Smooth muscle cell (in vitro differentiated cells): ENCODE measurements around the gene OR6N2. TPM values are rescaled to one million over a fixed set of nuclear protein-coding genes. Genes with fewer than 3 reads are reported as not detected.

Source experiments
- DNase-seq: peaks from one replicate; lab custom pipeline; 2025; ENCODE audit not compliant: unreplicated experiment; lab: John Stamatoyannopoulos, UW
- H2AFZ ChIP-seq: fragments of 200-600 bp; sonication (generic); 2 replicates; pipeline ENCODE4 v1.6.0; 2016; ENCODE audit warnings: antibody characterized with exemption, low read depth, mild to moderate bottlenecking
- H3F3A ChIP-seq: fragments of 200-600 bp; sonication (generic); 2 replicates; pipeline ENCODE4 v1.6.0; 2017; ENCODE audit warnings: antibody characterized with exemption, low read depth
- H3K27ac ChIP-seq: fragments of 200-600 bp; sonication (generic); 2 replicates; pipeline ENCODE4 v1.5.1; 2016; ENCODE audit warnings: low read depth, mild to moderate bottlenecking
- H3K27me3 ChIP-seq: fragments of 200-600 bp; sonication (generic); 2 replicates; pipeline ENCODE4 v1.6.1; 2016; ENCODE audit warnings: low read depth, mild to moderate bottlenecking
- H3K36me3 ChIP-seq: fragments of 200-600 bp; sonication (generic); 2 replicates; pipeline ENCODE4 v1.5.1; 2016; ENCODE audit warnings: low read depth
- H3K4me1 ChIP-seq: fragments of 200-600 bp; sonication (generic); 2 replicates; pipeline ENCODE4 v1.5.1; 2016; ENCODE audit warnings: low read depth
- H3K4me2 ChIP-seq: fragments of 200-600 bp; sonication (generic); 2 replicates; pipeline ENCODE4 v1.6.0; 2016; ENCODE audit warnings: mild to moderate bottlenecking
- H3K4me3 ChIP-seq: fragments of 200-600 bp; sonication (generic); 2 replicates; pipeline ENCODE4 v1.5.1; 2016; ENCODE audit warnings: mild to moderate bottlenecking
- H3K79me2 ChIP-seq: fragments of 200-600 bp; sonication (generic); 2 replicates; pipeline ENCODE4 v1.6.0; 2016; ENCODE audit warnings: low read depth, mild to moderate bottlenecking
- H3K9ac ChIP-seq: fragments of 200-600 bp; sonication (generic); 2 replicates; pipeline ENCODE4 v1.6.0; 2016; ENCODE audit warnings: low read depth
- H3K9me3 ChIP-seq: fragments of 200-600 bp; sonication (generic); replicated peaks from 2 replicates; pipeline ENCODE4 v1.5.1; 2016; ENCODE audit warnings: low read depth
- H4K20me1 ChIP-seq: fragments of 200-600 bp; sonication (generic); 2 replicates; pipeline ENCODE4 v1.6.0; 2016; ENCODE audit warnings: low read depth
- WGBS: methylation state at CpG from one replicate; pipeline ENCODE4 v1.1.7; 2016; ENCODE audit warnings: low lambda C conversion rate; 5-methylcytosine and 5-hydroxymethylcytosine counted together
- polyA plus RNA-seq: library from polyadenylated mRNA; unstranded; fragments of >200 nt; fragmentation: Nextera tagmentation; extraction: Ambion mirVana; gene quantifications from 2 replicates; pipeline ENCODE4 v1.2.1, GENCODE V29; 2016
- small RNA-seq: library from RNA; depleted of rRNA; stranded (forward); fragments of <200 nt; gene quantifications from one replicate; pipeline ENCODE3, GENCODE V24; 2014
- total RNA-seq: library from RNA; depleted of rRNA; stranded (reverse); fragments of >200 nt; gene quantifications from 2 replicates; pipeline ENCODE4 v1.2.3, GENCODE V29; 2014
- TF ChIP-seq, protein P1 (sequence below): fragments of 200-600 bp; sonication (generic); IDR thresholded peaks from 2 replicates; pipeline ENCODE4 v1.5.1; 2017; ENCODE audit warnings: borderline replicate concordance, mild to moderate bottlenecking, antibody characterized with exemption; ENCODE audit not compliant: insufficient read depth, poor library complexity, severe bottlenecking

The OR6N2 gene
- total and polyA plus RNA-seq, 2 experiments from 2014 or later: not detected

DNA sequence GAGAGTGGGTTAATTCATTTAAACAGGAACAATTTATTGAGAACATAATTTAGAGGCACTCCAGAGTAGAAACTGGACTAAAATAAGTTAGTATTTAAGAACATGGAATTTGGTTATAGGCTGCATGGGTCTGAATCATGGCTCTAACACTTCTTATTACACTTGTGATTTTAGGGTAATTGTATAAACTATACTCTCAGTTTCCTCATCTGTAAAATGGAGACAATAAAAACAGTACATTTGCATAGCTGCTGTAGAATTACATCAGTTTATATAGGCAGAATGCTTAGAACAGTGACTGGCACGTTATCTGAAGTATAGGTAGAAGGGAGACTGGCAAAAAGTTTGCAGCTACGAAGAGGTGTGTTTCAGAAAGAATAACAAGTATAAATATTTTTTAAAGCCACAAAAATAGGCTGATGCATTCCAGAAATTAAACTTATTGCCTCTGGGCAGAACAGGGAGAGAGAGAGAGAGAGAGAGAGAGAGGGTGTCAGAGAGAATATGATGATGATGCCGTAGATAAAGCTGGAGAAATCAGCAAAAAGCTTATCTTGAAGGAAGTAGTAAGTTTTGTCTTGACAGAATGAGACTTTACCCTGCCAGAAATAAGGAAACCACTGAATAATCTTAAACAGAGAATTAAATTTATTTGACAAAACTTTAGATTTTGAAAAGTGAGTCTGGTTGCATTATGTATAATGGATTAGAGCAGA is 52.3 kb downstream of the OR6N2 start:
- H3K9ac ChIP-seq: no peak overlapping the region
- H3K9me3 ChIP-seq: no peaks in the 10 kb centered on the region
- H3K27ac ChIP-seq: no peak overlapping the region
- H3K79me2 ChIP-seq: no peaks in the 10 kb centered on the region
- no peaks in the 10 kb centered on the region for H3F3A ChIP-seq
- no peaks in the 10 kb centered on the region for H3K36me3 ChIP-seq
- 71% methylated on average over 3 of the region's 3 CpGs for WGBS
- H3K4me2 ChIP-seq: no peak overlapping the region
- no peaks in the 10 kb centered on the region for H3K27me3 ChIP-seq
- no peak for DNase-seq
- no peak overlapping the region for H3K4me3 ChIP-seq
- no peaks in the 10 kb centered on the region for H3K4me1 ChIP-seq
- H4K20me1 ChIP-seq: no peaks in the 10 kb centered on the region
- TF ChIP-seq, protein P1, sequence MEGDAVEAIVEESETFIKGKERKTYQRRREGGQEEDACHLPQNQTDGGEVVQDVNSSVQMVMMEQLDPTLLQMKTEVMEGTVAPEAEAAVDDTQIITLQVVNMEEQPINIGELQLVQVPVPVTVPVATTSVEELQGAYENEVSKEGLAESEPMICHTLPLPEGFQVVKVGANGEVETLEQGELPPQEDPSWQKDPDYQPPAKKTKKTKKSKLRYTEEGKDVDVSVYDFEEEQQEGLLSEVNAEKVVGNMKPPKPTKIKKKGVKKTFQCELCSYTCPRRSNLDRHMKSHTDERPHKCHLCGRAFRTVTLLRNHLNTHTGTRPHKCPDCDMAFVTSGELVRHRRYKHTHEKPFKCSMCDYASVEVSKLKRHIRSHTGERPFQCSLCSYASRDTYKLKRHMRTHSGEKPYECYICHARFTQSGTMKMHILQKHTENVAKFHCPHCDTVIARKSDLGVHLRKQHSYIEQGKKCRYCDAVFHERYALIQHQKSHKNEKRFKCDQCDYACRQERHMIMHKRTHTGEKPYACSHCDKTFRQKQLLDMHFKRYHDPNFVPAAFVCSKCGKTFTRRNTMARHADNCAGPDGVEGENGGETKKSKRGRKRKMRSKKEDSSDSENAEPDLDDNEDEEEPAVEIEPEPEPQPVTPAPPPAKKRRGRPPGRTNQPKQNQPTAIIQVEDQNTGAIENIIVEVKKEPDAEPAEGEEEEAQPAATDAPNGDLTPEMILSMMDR: no peak
- H2AFZ ChIP-seq: peak overlapping the region; percentile 43

DNA sequence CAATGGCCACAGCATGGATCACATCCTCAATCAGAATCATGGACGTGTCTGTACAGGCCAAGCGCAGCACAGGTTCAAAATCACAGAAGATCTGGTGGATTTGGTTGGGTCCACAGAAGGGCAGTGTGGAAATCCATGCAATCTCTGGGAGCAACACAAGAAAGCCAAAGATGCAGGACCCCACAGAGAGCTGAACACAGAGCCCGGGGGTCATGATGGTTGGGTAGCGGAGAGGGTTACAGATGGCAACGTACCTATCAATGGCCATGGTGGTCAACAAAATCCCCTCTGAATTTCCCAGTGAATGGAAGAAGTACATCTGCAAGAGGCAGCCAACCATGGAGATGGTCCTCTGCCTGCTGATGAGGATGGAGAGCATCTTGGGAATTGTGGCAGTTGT is 56.6 kb downstream of the OR6N2 start:
- DNase-seq: no peak
- Histone ChIP-seq H3K4me2 (no peak overlapping the region), H3K4me1 (no peaks in the 10 kb centered on the region), H3K27me3 (no peaks in the 10 kb centered on the region), H3K79me2 (no peaks in the 10 kb centered on the region), H3K9ac (no peak overlapping the region), H3K9me3 (no peaks in the 10 kb centered on the region), H3K27ac (no peak overlapping the region), H3K36me3 (no peaks in the 10 kb centered on the region), H2AFZ (no peak overlapping the region), H4K20me1 (no peaks in the 10 kb centered on the region), H3K4me3 (no peak overlapping the region), H3F3A (no peaks in the 10 kb centered on the region)
- WGBS: 97% methylated on average over 5 of the region's 5 CpGs
- TF ChIP-seq, protein P1: no peak

Small RNA genes lying within 50 kb of the gene (small RNA-seq; reads per million reads assigned to genes)
- gene OR2AQ1P: not detected

Other genes with a start within 250 kb of the OR6N2 start
- gene OR6Y1, start 226.8 kb downstream of the OR6N2 start, total RNA-seq: not detected in 2 replicates
- gene OR6Y1, start 226.8 kb downstream of the OR6N2 start, polyA plus RNA-seq: not detected in 2 replicates
- not detected in 2 replicates for gene OR6P1, start 210.6 kb downstream of the OR6N2 start, total RNA-seq
- gene OR6P1, start 210.6 kb downstream of the OR6N2 start, polyA plus RNA-seq: not detected in 2 replicates
- not detected in 2 replicates for gene OR10X1, start 201.3 kb downstream of the OR6N2 start, total RNA-seq
- not detected in 2 replicates for gene OR10X1, start 201.3 kb downstream of the OR6N2 start, polyA plus RNA-seq
- not detected in 2 replicates for gene OR10Z1, start 175.9 kb downstream of the OR6N2 start, total RNA-seq
- not detected in 2 replicates for gene OR10Z1, start 175.9 kb downstream of the OR6N2 start, polyA plus RNA-seq
- gene SPTA1, start 94.5 kb downstream of the OR6N2 start, total RNA-seq: not detected in 2 replicates
- 0.55 TPM in 1 of 2 replicates, not detected in the other for gene SPTA1, start 94.5 kb downstream of the OR6N2 start, polyA plus RNA-seq
- not detected in 2 replicates for gene OR6K2, start 80.6 kb downstream of the OR6N2 start, total RNA-seq
- gene OR6K2, start 80.6 kb downstream of the OR6N2 start, polyA plus RNA-seq: not detected in 2 replicates
- gene OR6K3, start 60.5 kb downstream of the OR6N2 start, total RNA-seq: not detected in 2 replicates
- not detected in 2 replicates for gene OR6K3, start 60.5 kb downstream of the OR6N2 start, polyA plus RNA-seq
- not detected in 2 replicates for gene OR6K6, start 26.5 kb downstream of the OR6N2 start, total RNA-seq
- not detected in 2 replicates for gene OR6K6, start 26.5 kb downstream of the OR6N2 start, polyA plus RNA-seq
- gene OR6N1, start 9.0 kb downstream of the OR6N2 start, total RNA-seq: not detected in 2 replicates
- not detected in 2 replicates for gene OR6N1, start 9.0 kb downstream of the OR6N2 start, polyA plus RNA-seq
- gene MNDA, start 50.1 kb upstream of the OR6N2 start, total RNA-seq: 0.09 TPM in 1 of 2 replicates, not detected in the other
- 0.39 TPM in 1 of 2 replicates, not detected in the other for gene MNDA, start 50.1 kb upstream of the OR6N2 start, polyA plus RNA-seq
- 0.22 TPM in 1 of 2 replicates, not detected in the other for gene PYHIN1, start 150.3 kb upstream of the OR6N2 start, total RNA-seq
- not detected in 2 replicates for gene PYHIN1, start 150.3 kb upstream of the OR6N2 start, polyA plus RNA-seq
- gene IFI16, start 228.7 kb upstream of the OR6N2 start, total RNA-seq: 92.1 and 96.3 TPM in 2 replicates
- 95.9 and 114 TPM in 2 replicates for gene IFI16, start 228.7 kb upstream of the OR6N2 start, polyA plus RNA-seq